ENCODE results near the gene AGAP1. TPM values are rescaled to one million over a fixed set of nuclear protein-coding genes. Genes with fewer than 3 reads are reported as not detected.

AGAP1 gene
- total RNA-seq, 1 experiment from 2014 or later: 25.8 TPM

GRCh38 chr2:236065314-236066160 lies 571.7 kb downstream of the AGAP1 start:
- no peak overlapping the region for H3K27ac Mint-ChIP-seq

More at GRCh38 chr2:236065314-236066160, 571.7 kb downstream of the AGAP1 start:
- Histone ChIP-seq H3K56ac (ENCODE audit: insufficient read length, low read depth, low read length) (no peak overlapping the region), H3K14ac (ENCODE audit: insufficient read depth, low read length) (no peak overlapping the region), H4K20me1 (ENCODE audit: control insufficient read depth, insufficient read depth, insufficient read length) (no peaks in the 10 kb centered on the region), H2AFZ (ENCODE audit: low read length) (no peak overlapping the region), H3K18ac (ENCODE audit: insufficient read length, low read depth, low read length) (no peak overlapping the region), H3K79me1 (ENCODE audit: insufficient read depth, low read depth, low read length, poor library complexity, severe bottlenecking) (no peaks in the 10 kb centered on the region), H2BK120ac (ENCODE audit: low read depth, low read length, poor library complexity, severe bottlenecking) (no peak overlapping the region), H3T11ph (ENCODE audit: low read length) (no peak overlapping the region), H2AK5ac (ENCODE audit: insufficient read length, low read length) (no peak overlapping the region), H3K27ac (ENCODE audit: insufficient read length, low read depth, low read length) (no peak overlapping the region), H2BK15ac (ENCODE audit: low read depth, low read length) (no peak overlapping the region), H4K8ac (replicated peaks; ENCODE audit: insufficient read length, low read depth, low read length) (no peak overlapping the region), H3K4me1 (ENCODE audit: insufficient read depth, low read length) (peaks cover 10% of the 10 kb centered on the region; the same call in 1 of the 2 replicates), H3K79me2 (ENCODE audit: insufficient read depth, low read length) (no peaks in the 10 kb centered on the region), H2BK5ac (ENCODE audit: insufficient read length, low read length) (no peak overlapping the region), H3K4ac (ENCODE audit: low read depth, low read length) (no peak overlapping the region), H3K9me3 (ENCODE audit: control insufficient read depth, low read depth, low read length) (no peaks in the 10 kb centered on the region), H4K91ac (ENCODE audit: insufficient read length, low read depth, low read length) (no peak overlapping the region), H4K5ac (ENCODE audit: insufficient read length, low read depth, low read length) (no peak overlapping the region), H3K23ac (ENCODE audit: insufficient read length, low read depth, low read length) (no peak overlapping the region), H3K9ac (ENCODE audit: extremely low read depth, insufficient read length, low read length) (no peak overlapping the region), H2BK20ac (ENCODE audit: low read depth, low read length, poor library complexity, severe bottlenecking) (no peak overlapping the region), H3K4me2 (ENCODE audit: insufficient read depth, insufficient read length, low read length) (no peak overlapping the region), H2BK12ac (ENCODE audit: insufficient read length, low read depth, low read length) (no peak overlapping the region), H3K23me2 (ENCODE audit: insufficient read length, low read depth, low read length, poor library complexity, severe bottlenecking) (no peaks in the 10 kb centered on the region), H3K27me3 (ENCODE audit: insufficient read depth, low read length) (no peaks in the 10 kb centered on the region)
- TF ChIP-seq, protein P1, sequence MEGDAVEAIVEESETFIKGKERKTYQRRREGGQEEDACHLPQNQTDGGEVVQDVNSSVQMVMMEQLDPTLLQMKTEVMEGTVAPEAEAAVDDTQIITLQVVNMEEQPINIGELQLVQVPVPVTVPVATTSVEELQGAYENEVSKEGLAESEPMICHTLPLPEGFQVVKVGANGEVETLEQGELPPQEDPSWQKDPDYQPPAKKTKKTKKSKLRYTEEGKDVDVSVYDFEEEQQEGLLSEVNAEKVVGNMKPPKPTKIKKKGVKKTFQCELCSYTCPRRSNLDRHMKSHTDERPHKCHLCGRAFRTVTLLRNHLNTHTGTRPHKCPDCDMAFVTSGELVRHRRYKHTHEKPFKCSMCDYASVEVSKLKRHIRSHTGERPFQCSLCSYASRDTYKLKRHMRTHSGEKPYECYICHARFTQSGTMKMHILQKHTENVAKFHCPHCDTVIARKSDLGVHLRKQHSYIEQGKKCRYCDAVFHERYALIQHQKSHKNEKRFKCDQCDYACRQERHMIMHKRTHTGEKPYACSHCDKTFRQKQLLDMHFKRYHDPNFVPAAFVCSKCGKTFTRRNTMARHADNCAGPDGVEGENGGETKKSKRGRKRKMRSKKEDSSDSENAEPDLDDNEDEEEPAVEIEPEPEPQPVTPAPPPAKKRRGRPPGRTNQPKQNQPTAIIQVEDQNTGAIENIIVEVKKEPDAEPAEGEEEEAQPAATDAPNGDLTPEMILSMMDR (conservative IDR thresholded peaks at IDR 0.05): no peak
- no peak for DNase-seq
- H3K36me3 Mint-ChIP-seq (ENCODE audit: insufficient read depth in 1 of 3, low read depth in 3 of 3): peaks cover 0 to 3% (median 0%) of the 10 kb centered on the region in 3 experiments; a peak in 2 of 7 replicates
- no peaks in the 10 kb centered on the region for H3K9me3 Mint-ChIP-seq
- WGBS (ENCODE audit: extremely low coverage, insufficient read length, low lambda C conversion rate): no CpG with 5 or more reads among the region's 15 CpGs
- no peaks in the 10 kb centered on the region; the same call in 1 of the 2 replicates for H3K27me3 Mint-ChIP-seq (ENCODE audit: low read depth)
- H3K4me3 Mint-ChIP-seq: no peak overlapping the region
- peaks cover 23 to 26% of the 10 kb centered on the region in 2 experiments for H3K4me1 Mint-ChIP-seq

Measured in H9 (cell line).